ENCODE results near the gene BCAT1.
A peak's percentile ranks its signal among the peaks of the same experiment; 100 is the strongest.
"Not testable (repeated sequence)": the region's sequence is repeated elsewhere in the genome, so short reads cannot be mapped to it uniquely, and the experiment has no call there.

The BCAT1 gene

DNA sequence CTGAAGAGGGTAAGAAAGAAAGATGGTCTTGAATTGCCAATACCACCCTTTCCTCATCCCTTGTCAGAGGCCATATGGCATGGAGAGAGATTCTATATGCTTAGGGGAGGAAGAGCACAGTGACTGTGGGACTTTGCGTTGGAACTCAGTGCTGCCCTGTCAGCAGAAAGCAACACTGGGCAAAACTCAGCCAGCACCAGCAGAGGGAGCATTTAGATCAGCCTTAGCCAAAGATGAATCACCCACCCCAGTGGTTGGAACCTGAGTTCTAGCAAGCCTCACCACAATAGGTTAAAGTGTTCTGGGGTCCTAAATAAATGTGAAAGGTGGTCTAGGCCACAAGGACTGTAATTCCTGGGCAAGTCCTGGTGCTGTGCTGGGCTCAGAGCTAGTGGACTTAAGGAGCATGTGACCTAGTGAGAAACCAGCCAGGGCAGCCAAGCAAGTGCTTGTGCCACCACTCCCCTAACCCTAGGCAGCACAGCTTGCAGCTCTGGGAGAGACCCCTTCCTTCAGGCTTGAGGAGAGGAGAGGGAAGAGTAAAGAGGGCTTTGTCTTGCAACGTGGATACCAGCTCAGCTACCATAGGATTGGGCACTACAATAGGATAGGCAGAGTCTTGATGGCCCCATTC is 11.4 kb upstream of the BCAT1 start:
- peak; percentile 78 for DNase-seq (ENCODE audit: low read depth)

DNA sequence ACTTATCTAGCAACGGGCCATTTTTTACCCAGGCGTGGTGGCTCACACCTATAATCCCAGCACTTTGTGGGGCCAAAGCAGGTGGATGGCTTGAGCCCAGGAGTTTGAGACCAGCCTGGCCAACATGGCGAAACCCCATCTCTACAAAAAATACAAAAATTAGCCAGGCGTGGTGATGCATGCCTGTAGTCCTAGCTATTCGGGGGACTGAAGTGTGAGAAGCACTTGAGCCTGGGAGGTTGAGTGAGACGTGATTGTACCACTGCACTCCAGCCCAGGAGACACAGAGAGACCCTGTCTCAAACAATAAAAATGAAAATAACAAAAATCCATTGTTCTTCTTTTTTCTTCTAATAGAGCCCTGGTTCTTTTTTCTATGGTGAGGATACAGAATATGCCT is 7.5 kb upstream of the BCAT1 start:
- DNase-seq (ENCODE audit: low read depth), result not testable (repeated sequence)

- no peak for DNase-seq (ENCODE audit: low read depth)
Observed at GRCh38 chr12:24955853-24956252, 7.0 kb upstream of the BCAT1 start.

- no peak for DNase-seq (ENCODE audit: low read depth)
Observed at GRCh38 chr12:24955389-24955788, 6.5 kb upstream of the BCAT1 start.

DNA sequence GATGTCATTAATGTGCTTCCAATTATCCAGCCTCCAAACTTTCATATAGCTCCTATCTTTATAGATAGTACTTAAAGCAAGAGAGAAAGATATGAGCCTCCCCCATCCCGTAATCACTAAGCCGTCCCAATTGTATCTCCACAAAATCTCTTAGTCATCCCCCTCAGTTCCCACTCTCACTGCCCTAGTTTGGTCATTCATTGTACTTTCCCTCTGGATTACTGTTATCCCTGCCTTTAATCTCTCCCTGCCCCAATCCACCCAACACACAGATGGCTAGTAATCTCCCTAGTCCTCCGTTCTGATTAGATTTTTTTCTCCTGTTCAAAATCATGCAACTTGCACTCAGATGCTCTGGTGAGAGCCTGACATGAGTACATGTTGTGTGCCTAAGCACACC is 5.4 kb upstream of the BCAT1 start:
- no peak for DNase-seq (ENCODE audit: low read depth)

- no peak for DNase-seq (ENCODE audit: low read depth)
Observed at GRCh38 chr12:24952389-24952788, 3.5 kb upstream of the BCAT1 start.

- no peak for DNase-seq (ENCODE audit: low read depth)
Observed at GRCh38 chr12:24950231-24950834, 1.4 kb upstream of the BCAT1 start.

DNA sequence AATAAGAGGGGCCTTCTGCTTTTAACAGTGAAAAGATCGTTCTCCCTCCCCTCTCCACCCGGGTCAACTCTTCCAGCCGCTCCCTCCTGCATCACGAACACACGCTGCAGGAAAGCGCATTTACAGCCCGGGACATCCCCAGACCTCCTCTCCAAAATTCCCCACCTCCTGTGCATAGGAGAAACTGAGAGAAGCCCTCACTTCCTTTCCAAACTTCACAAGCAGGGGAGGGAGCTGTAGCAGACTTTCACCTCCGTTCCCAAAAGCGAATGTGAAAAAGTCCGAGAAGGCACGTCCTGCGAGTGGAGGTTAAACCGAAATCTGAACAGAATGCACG is 513 bp downstream of the BCAT1 start:
- DNase-seq (ENCODE audit: low read depth), result peak; percentile 63

DNA sequence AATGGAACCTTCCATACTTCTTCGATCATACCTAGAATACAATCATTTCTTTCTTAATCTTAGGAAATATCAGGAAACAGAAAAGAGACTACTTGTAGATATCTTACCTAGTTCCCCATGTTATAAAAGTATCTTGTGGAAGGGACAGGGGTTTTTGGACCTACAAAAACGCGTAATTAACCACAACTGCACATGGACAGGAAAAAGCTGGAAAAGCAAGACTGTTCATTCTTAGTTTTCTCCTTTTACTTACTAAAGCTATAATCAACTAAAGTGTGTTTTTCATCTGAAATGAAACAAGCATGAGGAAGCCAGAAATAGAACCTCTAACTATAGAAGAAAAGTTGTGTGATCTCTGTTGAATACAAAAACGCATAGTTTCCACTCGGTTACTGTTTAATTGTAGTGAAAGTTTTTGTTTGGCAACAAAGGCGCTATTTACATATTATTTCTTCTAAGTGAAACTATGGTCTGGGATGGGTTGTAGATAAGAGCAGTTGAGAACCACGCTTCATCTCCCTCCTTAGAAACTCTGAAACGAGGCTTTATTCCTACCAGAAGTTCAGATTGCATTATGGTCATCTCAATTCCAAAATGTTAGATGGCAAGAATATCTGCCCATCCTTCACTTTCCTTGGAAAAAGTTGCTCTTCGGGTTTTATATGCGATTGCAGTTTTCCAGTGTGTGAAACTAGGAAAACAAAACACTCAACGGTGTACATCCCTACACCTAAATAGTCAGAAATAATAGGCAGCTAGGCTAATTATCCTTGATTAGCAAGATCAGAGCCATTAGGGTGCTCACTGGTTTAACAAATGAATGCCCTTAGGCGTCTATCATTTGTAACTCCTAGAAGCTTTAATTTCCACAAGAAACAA is 1.1 kb downstream of the BCAT1 start:
- peak; percentile 32 for DNase-seq (ENCODE audit: low read depth)

DNA sequence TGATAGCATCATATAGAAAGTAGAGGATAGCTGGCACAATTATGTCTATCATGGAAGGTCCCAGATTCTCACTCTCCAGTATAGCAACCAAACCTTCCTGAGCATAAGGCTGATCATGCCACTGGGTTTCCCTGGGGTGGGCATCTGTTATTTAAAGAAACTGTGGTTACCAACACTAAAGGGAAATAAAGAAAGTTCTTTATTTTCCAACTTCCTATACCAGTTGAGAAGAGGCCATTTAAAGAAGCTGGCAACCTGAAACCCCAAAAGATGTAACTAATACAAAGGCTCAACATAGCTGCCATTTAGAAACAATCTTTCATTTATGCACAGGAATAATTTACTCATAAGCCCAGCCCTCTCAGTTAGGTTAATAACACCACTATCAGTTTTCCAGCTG is 3.1 kb downstream of the BCAT1 start:
- no peak for DNase-seq (ENCODE audit: low read depth)

GRCh38 chr12:24945039-24945438 is 3.9 kb downstream of the BCAT1 start:
- DNase-seq (ENCODE audit: low read depth), result no peak

- no peak for DNase-seq (ENCODE audit: low read depth)
Observed at GRCh38 chr12:24944601-24944975, 4.3 kb downstream of the BCAT1 start.

DNA sequence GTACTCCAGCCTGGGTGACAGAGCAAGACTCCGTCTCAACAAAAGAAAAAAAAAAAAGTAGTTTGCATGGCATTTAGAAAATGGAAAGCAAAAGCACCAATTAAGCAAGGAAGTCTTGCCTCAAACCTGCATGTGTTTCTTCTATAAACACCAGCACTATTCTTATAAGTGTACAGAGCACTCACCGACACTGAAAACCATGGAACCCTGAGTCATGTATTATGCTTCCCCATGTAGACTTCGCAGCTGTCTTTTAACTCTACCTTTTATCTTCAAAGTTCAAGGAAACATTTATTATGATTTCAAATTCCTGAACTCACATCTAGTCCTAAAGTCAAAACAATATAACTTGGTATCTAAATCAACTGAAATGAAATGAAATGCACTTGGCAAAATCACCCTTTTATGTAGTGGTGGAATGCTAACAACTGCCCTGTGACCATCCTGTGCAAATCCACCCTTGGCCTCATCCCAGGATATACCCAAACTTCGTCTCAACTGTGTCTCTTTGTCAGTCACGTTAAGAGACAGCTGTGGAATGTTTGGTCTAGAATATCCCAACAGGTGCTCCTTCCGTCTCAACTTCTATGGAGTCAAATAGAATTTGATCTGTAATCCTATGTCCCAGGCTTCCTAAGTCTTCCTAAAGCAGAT is 4.8 kb downstream of the BCAT1 start:
- DNase-seq (ENCODE audit: low read depth), result no peak

DNA sequence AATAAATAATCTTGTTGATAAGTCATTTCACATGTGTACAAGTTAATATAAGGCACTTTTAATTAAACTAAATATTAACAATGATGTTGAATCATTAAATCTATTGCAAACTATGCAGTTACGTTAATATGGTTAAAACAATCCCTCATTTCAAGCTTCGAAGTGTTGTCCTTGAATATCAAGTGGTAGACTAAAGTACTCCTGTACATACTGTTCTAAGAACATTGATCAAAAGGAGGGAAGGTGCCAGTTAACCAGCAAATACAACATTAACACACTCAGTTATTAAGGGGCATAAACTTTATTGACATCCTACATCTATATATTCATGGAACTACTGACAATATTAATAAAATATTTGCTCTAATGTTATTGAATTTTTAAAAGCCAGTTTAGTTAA is 8.7 kb downstream of the BCAT1 start:
- no peak for DNase-seq (ENCODE audit: low read depth)

GRCh38 chr12:24939551-24939950 is 9.3 kb downstream of the BCAT1 start:
- DNase-seq (ENCODE audit: low read depth), result not testable (repeated sequence)

DNA sequence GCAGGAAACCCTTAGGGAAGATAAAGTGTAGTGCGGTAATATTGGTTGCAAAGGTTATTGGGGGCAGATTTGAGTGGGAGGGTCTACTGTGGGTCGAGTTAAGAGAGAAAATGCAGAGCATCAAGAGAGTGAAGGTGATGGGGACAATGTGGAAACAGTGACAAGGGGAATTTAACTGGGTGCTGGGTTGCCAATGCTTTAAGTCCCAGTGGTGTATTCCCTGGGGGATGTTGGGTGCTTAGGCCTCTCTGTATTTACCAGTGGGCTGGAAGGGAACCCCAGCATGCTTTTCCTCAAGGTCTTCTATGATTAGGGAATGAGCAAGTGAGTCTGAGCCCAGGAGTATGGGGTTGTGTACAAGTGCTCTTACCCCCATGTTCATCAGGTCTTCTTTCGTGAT is 10.6 kb downstream of the BCAT1 start:
- DNase-seq (ENCODE audit: low read depth), result no peak

GRCh38 chr12:24937553-24938244 is 11.2 kb downstream of the BCAT1 start:
- peak; percentile 66 for DNase-seq (ENCODE audit: low read depth)

DNA sequence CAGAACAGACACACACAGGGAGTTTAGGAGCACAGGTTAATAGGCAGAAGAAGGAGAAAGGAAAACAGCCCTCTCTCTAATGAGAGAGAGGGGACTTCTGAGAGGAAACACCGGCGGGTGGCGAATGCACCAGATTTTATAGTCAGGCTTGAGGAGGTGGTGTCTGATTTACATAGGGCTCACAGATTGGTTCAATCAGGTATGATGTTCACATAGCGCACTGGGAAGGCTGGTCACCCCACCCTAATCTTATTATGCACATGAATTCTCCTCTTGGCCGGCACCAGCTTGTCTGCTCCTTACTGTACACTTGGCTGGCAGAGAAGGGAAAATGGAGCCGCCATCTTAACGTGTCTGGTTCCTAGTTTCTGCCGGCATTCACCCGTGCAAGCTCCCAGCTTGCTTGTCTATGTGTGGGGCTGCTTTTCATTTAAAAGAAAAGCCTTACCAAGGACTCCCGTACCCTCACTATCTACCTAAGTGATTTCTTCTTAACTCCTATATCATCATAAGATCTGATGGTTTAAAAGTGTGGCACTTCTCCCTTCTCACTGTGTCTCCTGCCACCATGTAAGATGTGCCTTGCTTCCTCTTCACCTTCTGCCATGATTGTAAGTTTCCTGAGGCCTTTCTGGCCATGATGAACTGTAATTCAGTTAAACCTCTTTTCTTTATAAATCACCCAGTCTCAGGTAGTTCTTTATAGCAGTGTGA is 15.1 kb downstream of the BCAT1 start:
- no peak for DNase-seq (ENCODE audit: low read depth)

GRCh38 chr12:24931666-24932405 is 17.1 kb downstream of the BCAT1 start:
- peak; percentile 70 for DNase-seq (ENCODE audit: low read depth)

GRCh38 chr12:24929953-24930352 is 18.9 kb downstream of the BCAT1 start:
- no peak for DNase-seq (ENCODE audit: low read depth)

Data from ELR (cell line).